SU-DHL-6 (cell line): Measurements from ENCODE around the gene MARCHF10.

Experiments
- H2AFZ ChIP-seq: fragments of 200-600 bp; sonication (generic); 2 replicates; pipeline ENCODE4 v1.6.1; 2014; ENCODE audit warnings: low read depth, mild to moderate bottlenecking, moderate library complexity, mixed read lengths, antibody characterized with exemption, low read length; ENCODE audit not compliant: severe bottlenecking
- H3F3A ChIP-seq: fragments of 200-600 bp; shearing (Covaris generic); 2 replicates; pipeline ENCODE4 v1.6.0; 2016; ENCODE audit warnings: antibody characterized with exemption, mild to moderate bottlenecking; ENCODE audit not compliant: insufficient read depth
- H3K27ac ChIP-seq: fragments of 200-600 bp; sonication (generic); 2 replicates; pipeline ENCODE4 v1.5.1; 2016; ENCODE audit warnings: low read depth, mild to moderate bottlenecking, low read length, moderate library complexity, mixed read lengths
- H3K27me3 ChIP-seq: fragments of 200-600 bp; sonication (generic), shearing (Covaris generic); 2 replicates; pipeline ENCODE4 v1.6.0; 2014; ENCODE audit warnings: mild to moderate bottlenecking, low read length
- H3K36me3 ChIP-seq: fragments of 200-600 bp; sonication (generic); 2 replicates; pipeline ENCODE4 v1.6.1; 2014; ENCODE audit warnings: mild to moderate bottlenecking, low read length, mixed read lengths
- H3K4me2 ChIP-seq: fragments of 300-600, 200-600 bp; shearing (Covaris generic), sonication (generic); 2 replicates; pipeline ENCODE4 v1.6.0; 2014; ENCODE audit warnings: low read length, low read depth, mild to moderate bottlenecking; ENCODE audit not compliant: poor library complexity, severe bottlenecking
- H3K4me3 ChIP-seq: fragments of 200-600 bp; sonication (generic); 2 replicates; pipeline ENCODE4 v1.5.1; 2014; ENCODE audit warnings: antibody characterized with exemption, low read length, mild to moderate bottlenecking, mixed read lengths; ENCODE audit not compliant: insufficient read depth, poor library complexity, severe bottlenecking
- H3K79me2 ChIP-seq: fragments of 200-600 bp; sonication (generic); 2 replicates; pipeline ENCODE4 v1.6.1; 2014; ENCODE audit warnings: mild to moderate bottlenecking, low read length, moderate library complexity; ENCODE audit not compliant: insufficient read depth
- H3K9ac ChIP-seq: fragments of 200-600 bp; sonication (generic); 2 replicates; pipeline ENCODE4 v1.7.0; 2014; ENCODE audit warnings: mild to moderate bottlenecking, low read length
- H3K9me2 ChIP-seq: fragments of 200-600 bp; sonication (generic); replicated peaks from 2 replicates; pipeline ENCODE4 v1.6.1; 2014; ENCODE audit warnings: low read length; ENCODE audit not compliant: insufficient read depth
- H3K9me3 ChIP-seq: fragments of 200-600 bp; sonication (generic); 2 replicates; pipeline ENCODE4 v1.6.1; 2014; ENCODE audit warnings: low read length, mixed read lengths; ENCODE audit not compliant: insufficient read depth
- H4K20me1 ChIP-seq: fragments of 200-600 bp; sonication (generic); 2 replicates; pipeline ENCODE4 v1.6.1; 2014; ENCODE audit warnings: low read depth, mild to moderate bottlenecking, antibody characterized with exemption, low read length, moderate library complexity, mixed read lengths
- EZH2phosphoT487 ChIP-seq: fragments of 200-600 bp; sonication (generic), shearing (Covaris generic); conservative IDR thresholded peaks from 2 replicates; pipeline ENCODE4 v1.6.1; 2018; ENCODE audit warnings: mild to moderate bottlenecking, antibody characterized with exemption, low read length, moderate library complexity, mixed read lengths
- TF ChIP-seq, protein P1 (sequence below): fragments of 200-600 bp; sonication (generic); IDR thresholded peaks from one replicate; pipeline ENCODE4 v1.5.1; 2017; ENCODE audit warnings: antibody characterized with exemption, mild to moderate bottlenecking, low read length, moderate library complexity; ENCODE audit not compliant: insufficient read depth, poor library complexity, severe bottlenecking

The MARCHF10 gene

GRCh38 chr17:62716834-62717588, 91.1 kb downstream of the MARCHF10 start:
- Histone ChIP-seq H3K4me2 (no peak overlapping the region), H3K9me3 (no peaks in the 10 kb centered on the region), H3K27ac (no peak overlapping the region), H2AFZ (no peak overlapping the region), H4K20me1 (no peaks in the 10 kb centered on the region), H3K9ac (no peak overlapping the region), H3K79me2 (no peaks in the 10 kb centered on the region), H3K4me3 (no peak overlapping the region), H3K36me3 (no peaks in the 10 kb centered on the region), H3K27me3 (no peaks in the 10 kb centered on the region), H3K9me2 (no peaks in the 10 kb centered on the region), H3F3A (no peaks in the 10 kb centered on the region)
- no peak for TF ChIP-seq EZH2phosphoT487
- TF ChIP-seq, protein P1, sequence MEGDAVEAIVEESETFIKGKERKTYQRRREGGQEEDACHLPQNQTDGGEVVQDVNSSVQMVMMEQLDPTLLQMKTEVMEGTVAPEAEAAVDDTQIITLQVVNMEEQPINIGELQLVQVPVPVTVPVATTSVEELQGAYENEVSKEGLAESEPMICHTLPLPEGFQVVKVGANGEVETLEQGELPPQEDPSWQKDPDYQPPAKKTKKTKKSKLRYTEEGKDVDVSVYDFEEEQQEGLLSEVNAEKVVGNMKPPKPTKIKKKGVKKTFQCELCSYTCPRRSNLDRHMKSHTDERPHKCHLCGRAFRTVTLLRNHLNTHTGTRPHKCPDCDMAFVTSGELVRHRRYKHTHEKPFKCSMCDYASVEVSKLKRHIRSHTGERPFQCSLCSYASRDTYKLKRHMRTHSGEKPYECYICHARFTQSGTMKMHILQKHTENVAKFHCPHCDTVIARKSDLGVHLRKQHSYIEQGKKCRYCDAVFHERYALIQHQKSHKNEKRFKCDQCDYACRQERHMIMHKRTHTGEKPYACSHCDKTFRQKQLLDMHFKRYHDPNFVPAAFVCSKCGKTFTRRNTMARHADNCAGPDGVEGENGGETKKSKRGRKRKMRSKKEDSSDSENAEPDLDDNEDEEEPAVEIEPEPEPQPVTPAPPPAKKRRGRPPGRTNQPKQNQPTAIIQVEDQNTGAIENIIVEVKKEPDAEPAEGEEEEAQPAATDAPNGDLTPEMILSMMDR, result no peak

- Histone ChIP-seq H2AFZ (no peak overlapping the region), H4K20me1 (no peaks in the 10 kb centered on the region), H3K9me3 (no peaks in the 10 kb centered on the region), H3K9ac (no peak overlapping the region), H3K4me2 (no peak overlapping the region), H3K27ac (no peak overlapping the region), H3K9me2 (no peaks in the 10 kb centered on the region), H3K4me3 (no peak overlapping the region), H3F3A (no peaks in the 10 kb centered on the region), H3K36me3 (no peaks in the 10 kb centered on the region), H3K27me3 (no peaks in the 10 kb centered on the region), H3K79me2 (no peaks in the 10 kb centered on the region)
- no peak for TF ChIP-seq EZH2phosphoT487
- TF ChIP-seq, protein P1, result no peak
These were observed 92.2 kb downstream of the MARCHF10 start for GRCh38 chr17:62715882-62716390.

GRCh38 chr17:62714016-62714777, 93.9 kb downstream of the MARCHF10 start:
- no peak overlapping the region for H3K9ac ChIP-seq

More at GRCh38 chr17:62714016-62714777, 93.9 kb downstream of the MARCHF10 start:
- no peaks in the 10 kb centered on the region for H3F3A ChIP-seq
- H3K27me3 ChIP-seq, result no peaks in the 10 kb centered on the region
- TF ChIP-seq EZH2phosphoT487, result no peak
- TF ChIP-seq, protein P1, result no peak
- no peak overlapping the region for H3K4me3 ChIP-seq
- H3K79me2 ChIP-seq, result no peaks in the 10 kb centered on the region
- H3K9me2 ChIP-seq, result no peaks in the 10 kb centered on the region
- H3K9me3 ChIP-seq, result no peaks in the 10 kb centered on the region
- no peak overlapping the region for H2AFZ ChIP-seq
- no peak overlapping the region for H3K4me2 ChIP-seq
- H3K27ac ChIP-seq, result no peak overlapping the region
- no peaks in the 10 kb centered on the region for H3K36me3 ChIP-seq
- no peaks in the 10 kb centered on the region for H4K20me1 ChIP-seq
